Small intestine (tissue), 7 donors: ENCODE data around the gene POU2F1. TPM values are rescaled to one million over a fixed set of nuclear protein-coding genes. Genes with fewer than 3 reads are reported as not detected.

Experiments used
- DNase-seq, 2 donors: peaks; one replicate each; pipeline versions ENCODE4 v3.0.0 to v3.0.0-alpha.2; 2013
- FAIRE-seq: peaks from 2 replicates; lab custom pipeline; 2012; peaks lifted over from hg19 to GRCh38; lab: Jason Lieb, UNC
- H3K27ac ChIP-seq, 3 donors: one replicate each; pipeline ENCODE4 v1.5.1; 2013; ENCODE audit warnings: low read length in 2 of 3, mild to moderate bottlenecking in 2 of 3, control low read depth in 1 of 3, inconsistent platforms in 1 of 3, low read depth in 1 of 3, moderate library complexity in 1 of 3
- H3K27me3 ChIP-seq, 3 donors: one replicate each; pipeline ENCODE4 v1.6.1; 2013; ENCODE audit warnings: low read length in 3 of 3, inconsistent platforms in 1 of 3; ENCODE audit not compliant: control insufficient read depth in 3 of 3, insufficient read depth in 3 of 3
- H3K36me3 ChIP-seq, 3 donors: one replicate each; pipeline ENCODE4 v1.6.1; 2013; ENCODE audit warnings: low read length in 3 of 3, inconsistent platforms in 1 of 3, low read depth in 1 of 3, mild to moderate bottlenecking in 1 of 3, moderate library complexity in 1 of 3; ENCODE audit not compliant: control insufficient read depth in 3 of 3, insufficient read depth in 2 of 3
- H3K4me1 ChIP-seq, 3 donors: one replicate each; pipeline ENCODE4 v1.6.1; 2013; ENCODE audit warnings: low read length in 2 of 3, inconsistent platforms in 1 of 3, low read depth in 1 of 3, mild to moderate bottlenecking in 1 of 3, moderate library complexity in 1 of 3; ENCODE audit not compliant: control insufficient read depth in 3 of 3, insufficient read depth in 2 of 3
- H3K4me3 ChIP-seq, 3 donors: one replicate each; pipeline ENCODE4 v1.5.1; 2013; ENCODE audit warnings: low read length in 3 of 3, control low read depth in 1 of 3, inconsistent platforms in 1 of 3, low read depth in 1 of 3, mild to moderate bottlenecking in 1 of 3, moderate library complexity in 1 of 3
- H3K9me3 ChIP-seq, 2 donors: one replicate each; pipeline ENCODE4 v1.6.1; 2013; ENCODE audit warnings: low read depth in 1 of 2, low read length in 1 of 2; ENCODE audit not compliant: control insufficient read depth in 2 of 2, insufficient read depth in 1 of 2
- WGBS, 3 donors: extraction: QIAGEN DNeasy Blood & Tissue Kit; methylation state at CpG; one replicate each; pipeline ENCODE4 v1.1.7; 2013; 5-methylcytosine and 5-hydroxymethylcytosine counted together
- polyA plus RNA-seq, 4 donors: library from polyadenylated mRNA; stranded (reverse) in 3 of 4; unstranded in 1 of 4; fragments of 200-250 nt in 3 of 4; fragments of 120-200 nt in 1 of 4; gene quantifications; one replicate each; pipeline versions ENCODE4 v1.2.1 to v1.2.3, GENCODE V29; 2013
- donor health status: healthy with polysubstance abuse.
- donor health status: control.
- donor health status: control.
- donor health status: Bipolar disorder and iron deficiency.
- donor health status: healthy.

Gene POU2F1
- polyA plus RNA-seq, 4 donors = 0.81 to 8.9 (median 2.3) TPM

DNA sequence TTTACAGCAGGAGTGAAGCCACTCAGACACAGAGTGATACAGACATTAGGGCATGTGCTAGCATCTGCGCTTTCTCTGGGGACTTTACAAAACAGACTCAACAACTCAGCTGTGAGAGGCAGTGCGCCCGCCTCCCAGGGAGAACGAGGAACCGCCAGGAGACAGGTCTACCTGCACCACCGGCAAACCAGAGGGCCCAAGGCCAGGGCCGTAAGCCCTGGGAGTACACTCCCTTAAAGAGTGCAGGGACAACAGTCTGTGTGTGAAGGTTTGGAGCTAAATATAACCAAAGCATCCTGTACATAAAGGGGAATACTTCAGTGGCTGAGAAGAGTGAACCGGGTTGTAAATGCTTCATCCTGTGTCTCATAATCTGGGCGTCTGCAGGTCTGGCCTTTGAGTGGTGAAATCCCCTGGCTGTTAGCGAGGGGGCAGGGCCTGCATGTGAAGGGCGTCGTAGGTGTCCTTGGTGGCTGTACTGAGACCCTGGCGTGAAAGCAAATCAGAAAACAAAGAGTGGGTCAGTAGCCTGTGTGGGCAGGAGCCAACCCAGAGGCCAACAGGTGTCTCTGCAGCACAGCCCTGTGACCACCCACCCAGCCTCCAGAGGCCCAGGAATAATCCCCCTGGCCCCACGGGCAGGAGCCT lies 210.7 kb downstream of the POU2F1 start:
- Histone ChIP-seq H3K27ac (no peak overlapping the region), H3K9me3 (no peaks in the 10 kb centered on the region), H3K4me3 (no peak overlapping the region), H3K27me3 (no peaks in the 10 kb centered on the region), H3K4me1 (peaks cover 0 to 2% (median 0%) of the 10 kb centered on the region in 3 donors), H3K36me3 (peaks cover 0 to 2% (median 0%) of the 10 kb centered on the region in 3 donors)
- DNase-seq = no peak
- 84 to 89% (median 85%) methylated on average over 14 of the region's 14 CpGs for WGBS, 3 donors
- no peak for FAIRE-seq

GRCh38 chr1:167431909-167432650 lies 211.4 kb downstream of the POU2F1 start:
- no peak for FAIRE-seq
- no peak overlapping the region for H3K4me3 ChIP-seq
- DNase-seq = no peak
- no peaks in the 10 kb centered on the region for H3K9me3 ChIP-seq
- H3K27me3 ChIP-seq = no peaks in the 10 kb centered on the region
- 87 to 93% (median 91%) methylated on average over 8 of the region's 8 CpGs for WGBS, 3 donors
- peaks cover 0 to 2% (median 0%) of the 10 kb centered on the region in 3 donors for H3K4me1 ChIP-seq
- peaks cover 0 to 2% (median 0%) of the 10 kb centered on the region in 3 donors for H3K36me3 ChIP-seq
- H3K27ac ChIP-seq = no peak overlapping the region

DNA sequence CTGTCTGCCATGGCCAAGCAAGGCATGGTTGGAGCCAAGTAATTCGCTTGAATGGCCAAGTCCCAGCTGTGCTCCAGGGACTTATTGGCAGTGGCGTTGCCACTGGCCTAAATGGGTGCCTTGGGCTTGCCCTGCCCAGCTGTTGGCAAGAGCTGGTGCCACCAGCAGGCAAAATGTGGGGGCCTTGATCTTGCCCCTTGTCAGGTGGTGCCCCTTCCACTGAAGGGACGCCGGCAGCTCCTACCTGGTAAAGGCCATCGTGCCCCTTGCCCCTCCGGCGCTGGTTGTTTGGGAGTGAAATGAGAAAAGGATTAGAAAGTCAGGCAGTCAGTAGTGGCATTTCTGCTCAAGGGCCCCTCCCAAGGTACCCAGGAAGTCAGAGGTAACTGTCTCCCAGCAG lies 212.1 kb downstream of the POU2F1 start:
- Histone ChIP-seq H3K9me3 (no peaks in the 10 kb centered on the region), H3K4me3 (no peak overlapping the region), H3K4me1 (peaks cover 0 to 2% (median 0%) of the 10 kb centered on the region in 3 donors), H3K27me3 (no peaks in the 10 kb centered on the region), H3K27ac (no peak overlapping the region), H3K36me3 (no peaks in the 10 kb centered on the region)
- no peak for FAIRE-seq
- DNase-seq = no peak
- 96 to 99% (median 98%) methylated on average over 7 of the region's 7 CpGs for WGBS, 3 donors

DNA sequence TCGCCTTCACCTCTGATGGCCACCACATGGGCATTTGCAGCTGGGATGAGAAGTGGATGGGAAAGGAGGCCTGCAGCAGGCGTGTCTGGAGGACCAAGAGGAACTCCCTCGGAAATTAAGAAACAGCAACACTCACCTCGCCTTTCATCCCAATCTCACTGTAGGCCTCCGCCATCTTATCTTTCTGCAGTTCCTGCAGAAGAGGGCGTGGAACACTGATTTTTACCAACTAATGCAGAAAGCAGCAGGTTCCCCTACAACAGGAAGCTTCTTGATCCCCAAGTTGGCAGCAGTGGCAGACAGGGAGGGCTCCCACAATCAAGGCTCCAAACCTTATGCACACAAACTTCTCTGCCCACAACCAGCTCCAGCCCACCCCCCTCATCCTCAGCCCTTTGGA lies 213.2 kb downstream of the POU2F1 start:
- Histone ChIP-seq H3K27ac (no peak overlapping the region), H3K4me3 (no peak overlapping the region), H3K27me3 (peaks cover 0 to 5% (median 4%) of the 10 kb centered on the region in 3 donors), H3K9me3 (no peaks in the 10 kb centered on the region), H3K36me3 (no peaks in the 10 kb centered on the region), H3K4me1 (no peaks in the 10 kb centered on the region)
- DNase-seq (no peak), FAIRE-seq (no peak)
- WGBS, 3 donors = 88 to 98% (median 94%) methylated on average over 6 of the region's 6 CpGs

GRCh38 chr1:167434306-167434705 lies 213.6 kb downstream of the POU2F1 start:
- 74 to 82% (median 81%) methylated on average over 6 of the region's 6 CpGs for WGBS, 3 donors
- peaks cover 0 to 10% (median 4%) of the 10 kb centered on the region in 3 donors for H3K27me3 ChIP-seq
- no peaks in the 10 kb centered on the region for H3K9me3 ChIP-seq
- peaks cover 0 to 4% (median 1%) of the 10 kb centered on the region in 3 donors for H3K4me1 ChIP-seq
- FAIRE-seq (no peak), DNase-seq (no peak)
- H3K27ac ChIP-seq = no peak overlapping the region
- no peaks in the 10 kb centered on the region for H3K36me3 ChIP-seq
- no peak overlapping the region for H3K4me3 ChIP-seq

- Histone ChIP-seq H3K27me3 (peaks cover 0 to 14% (median 4%) of the 10 kb centered on the region in 3 donors), H3K4me1 (peaks cover 1 to 8% (median 2%) of the 10 kb centered on the region in 3 donors), H3K9me3 (no peaks in the 10 kb centered on the region), H3K27ac (no peak overlapping the region), H3K36me3 (no peaks in the 10 kb centered on the region), H3K4me3 (no peak overlapping the region)
- DNase-seq = no peak
- no peak for FAIRE-seq
- 89 to 93% (median 91%) methylated on average over 4 of the region's 4 CpGs for WGBS, 3 donors
These were observed 214.8 kb downstream of the POU2F1 start for GRCh38 chr1:167435484-167435883.

DNA sequence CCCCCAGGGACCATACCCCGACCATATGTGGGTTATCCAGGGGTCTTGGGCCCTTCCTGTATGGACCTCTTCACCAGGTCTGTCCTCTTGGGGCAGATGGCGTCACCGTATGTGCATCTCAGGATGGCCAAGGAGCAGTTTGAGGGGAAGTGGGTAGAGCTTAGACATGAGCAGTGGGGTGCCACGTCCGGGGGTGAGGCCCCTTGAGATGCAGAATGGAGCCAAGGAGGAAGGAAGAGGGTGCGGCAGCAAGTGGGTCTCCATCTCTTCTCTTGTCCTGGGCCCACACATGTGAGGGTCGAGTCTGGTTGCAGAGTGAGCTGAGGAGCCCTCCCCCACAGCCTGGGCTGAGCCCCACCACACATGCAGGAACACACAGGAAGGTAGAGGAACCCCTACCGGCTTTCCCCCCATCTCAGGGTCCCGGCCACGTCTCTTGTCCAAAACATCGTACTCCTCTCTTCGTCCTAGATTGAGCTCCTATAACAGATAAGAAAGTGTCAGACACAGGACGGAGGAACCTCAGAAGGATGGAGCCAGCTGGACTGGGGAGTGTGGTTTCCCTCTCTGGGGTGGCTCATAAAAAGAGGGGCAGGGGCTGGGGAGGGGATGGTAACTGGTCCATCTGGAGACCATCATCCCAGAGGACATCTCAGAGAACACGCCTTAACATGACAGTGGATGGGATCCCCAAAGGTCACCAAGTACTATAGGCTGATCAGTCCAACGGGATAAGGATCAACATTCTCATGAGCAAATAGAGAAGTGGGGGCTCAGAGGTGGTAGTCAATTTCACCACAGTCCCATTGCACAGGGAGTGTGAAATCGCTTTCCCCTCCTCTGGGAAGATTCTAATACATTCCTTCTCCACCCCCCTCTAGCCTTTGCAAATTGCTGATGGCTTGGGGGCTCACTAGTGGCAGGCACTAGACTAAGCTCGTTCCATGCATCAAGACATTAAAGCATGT lies 217.8 kb downstream of the POU2F1 start:
- no peak overlapping the region for H3K4me3 ChIP-seq
- no peaks in the 10 kb centered on the region for H3K9me3 ChIP-seq
- WGBS, 3 donors = 73 to 77% (median 75%) methylated on average over 17 of the region's 17 CpGs
- no peaks in the 10 kb centered on the region for H3K36me3 ChIP-seq
- H3K27ac ChIP-seq = no peak overlapping the region
- FAIRE-seq = no peak
- no peak for DNase-seq
- peaks cover 0 to 14% (median 4%) of the 10 kb centered on the region in 3 donors for H3K27me3 ChIP-seq
- H3K4me1 ChIP-seq = peaks cover 1 to 21% (median 2%) of the 10 kb centered on the region in 3 donors
